Measurements from ENCODE around the gene MYO5B.
A peak's percentile ranks its signal among the peaks of the same experiment; 100 is the strongest.

MYO5B gene

GRCh38 chr18:50044402-50044801 is 150.5 kb downstream of the MYO5B start:
- no peak overlapping the region for H2AFZ ChIP-seq (ENCODE audit: low read length)
- no peaks in the 10 kb centered on the region for H3K27me3 ChIP-seq (replicated peaks; ENCODE audit: insufficient read depth, low read length)
- H3K9me2 ChIP-seq (replicated peaks; ENCODE audit: insufficient read depth, low read length), result no peaks in the 10 kb centered on the region
- peaks cover 31% of the 10 kb centered on the region for H3K79me2 ChIP-seq (ENCODE audit: low read length)
- TF ChIP-seq CTCF (IDR thresholded peaks at IDR 0.05; ENCODE audit: low read length) (peak; percentile 47), EZH2 (optimal IDR thresholded peaks at IDR 0.05; ENCODE audit: low read depth, low read length) (no peak), EZH2phosphoT487 (IDR thresholded peaks at IDR 0.05; ENCODE audit: low read length) (no peak)
- H3K4me3 ChIP-seq (ENCODE audit: low read length), result no peak overlapping the region
- H3K27ac ChIP-seq (ENCODE audit: low read length), result peak overlapping the region; percentile 64; the same call in 1 of the 2 replicates
- peaks cover 24% of the 10 kb centered on the region for H3F3A ChIP-seq (ENCODE audit: insufficient read depth, low read length)
- peaks cover 40% of the 10 kb centered on the region for H3K4me1 ChIP-seq (ENCODE audit: low read length)
- H3K36me3 ChIP-seq (replicated peaks; ENCODE audit: insufficient read depth, low read length), result no peaks in the 10 kb centered on the region
- H4K20me1 ChIP-seq (ENCODE audit: insufficient read depth, low read length), result no peaks in the 10 kb centered on the region
- peak; percentile 44 for DNase-seq
- no peak overlapping the region for H3K9ac ChIP-seq (ENCODE audit: low read length)
- H3K9me3 ChIP-seq (replicated peaks; ENCODE audit: insufficient read depth, low read length), result no peaks in the 10 kb centered on the region
- peak overlapping the region; percentile 28; the same call in 1 of the 2 replicates for H3K4me2 ChIP-seq (ENCODE audit: low read depth, low read length)

- Histone ChIP-seq H3K36me3 (replicated peaks; ENCODE audit: insufficient read depth, low read length) (no peaks in the 10 kb centered on the region), H3K9me2 (replicated peaks; ENCODE audit: insufficient read depth, low read length) (no peaks in the 10 kb centered on the region), H3K4me1 (ENCODE audit: low read length) (peaks cover 40% of the 10 kb centered on the region), H3K4me3 (ENCODE audit: low read length) (no peak overlapping the region; the same call in 1 of the 2 replicates), H3K4me2 (ENCODE audit: low read depth, low read length) (peak overlapping the region; percentile 61), H3K27ac (ENCODE audit: low read length) (peak overlapping the region; percentile 68; the same call in 1 of the 2 replicates), H2AFZ (ENCODE audit: low read length) (no peak overlapping the region), H3K9me3 (replicated peaks; ENCODE audit: insufficient read depth, low read length) (no peaks in the 10 kb centered on the region), H3F3A (ENCODE audit: insufficient read depth, low read length) (peaks cover 24% of the 10 kb centered on the region), H3K79me2 (ENCODE audit: low read length) (peaks cover 22% of the 10 kb centered on the region), H3K9ac (ENCODE audit: low read length) (peak overlapping the region; percentile 21; the same call in 1 of the 2 replicates), H3K27me3 (replicated peaks; ENCODE audit: insufficient read depth, low read length) (no peaks in the 10 kb centered on the region), H4K20me1 (ENCODE audit: insufficient read depth, low read length) (no peaks in the 10 kb centered on the region)
- TF ChIP-seq EZH2phosphoT487 (IDR thresholded peaks at IDR 0.05; ENCODE audit: low read length), result no peak
- TF ChIP-seq CTCF (IDR thresholded peaks at IDR 0.05; ENCODE audit: low read length), result no peak
- TF ChIP-seq EZH2 (optimal IDR thresholded peaks at IDR 0.05; ENCODE audit: low read depth, low read length), result no peak
- DNase-seq, result peak; percentile 62
Measured at GRCh38 chr18:50042611-50043010, 152.3 kb downstream of the MYO5B start.

- Histone ChIP-seq H3K27me3 (replicated peaks; ENCODE audit: insufficient read depth, low read length) (no peaks in the 10 kb centered on the region), H3K4me3 (ENCODE audit: low read length) (no peak overlapping the region), H3K27ac (ENCODE audit: low read length) (no peak overlapping the region), H3K79me2 (ENCODE audit: low read length) (peaks cover 6% of the 10 kb centered on the region; the same call in 1 of the 2 replicates), H3K9me2 (replicated peaks; ENCODE audit: insufficient read depth, low read length) (no peaks in the 10 kb centered on the region), H2AFZ (ENCODE audit: low read length) (no peak overlapping the region), H3F3A (ENCODE audit: insufficient read depth, low read length) (peaks cover 16% of the 10 kb centered on the region), H3K4me2 (ENCODE audit: low read depth, low read length) (no peak overlapping the region), H3K4me1 (ENCODE audit: low read length) (peaks cover 22% of the 10 kb centered on the region), H3K9ac (ENCODE audit: low read length) (no peak overlapping the region), H3K36me3 (replicated peaks; ENCODE audit: insufficient read depth, low read length) (0 out of 2 replicates have a peak, but pooled peaks cover 3% of the 10 kb centered on the region), H3K9me3 (replicated peaks; ENCODE audit: insufficient read depth, low read length) (no peaks in the 10 kb centered on the region), H4K20me1 (ENCODE audit: insufficient read depth, low read length) (no peaks in the 10 kb centered on the region)
- TF ChIP-seq CTCF (IDR thresholded peaks at IDR 0.05; ENCODE audit: low read length) (no peak), EZH2phosphoT487 (IDR thresholded peaks at IDR 0.05; ENCODE audit: low read length) (no peak), EZH2 (optimal IDR thresholded peaks at IDR 0.05; ENCODE audit: low read depth, low read length) (no peak)
- DNase-seq, result no peak
Measured at GRCh38 chr18:50039746-50040145, 155.2 kb downstream of the MYO5B start.
